Measurements from ENCODE around the gene SFT2D3. TPM values are rescaled to one million over a fixed set of nuclear protein-coding genes. Genes with fewer than 3 reads are reported as not detected.
A peak's percentile ranks its signal among the peaks of the same experiment; 100 is the strongest.

The SFT2D3 gene
- total RNA-seq, 2 experiments from 2014 or later = 5.2 to 5.8 TPM

GRCh38 chr2:127681288-127681804 lies 20.0 kb upstream of the SFT2D3 start:
- no peak overlapping the region for H3K4me3 Mint-ChIP-seq
- CTCF ChIA-PET = no interaction called here

GRCh38 chr2:127681976-127682857 lies 19.1 kb upstream of the SFT2D3 start:
- H3K27ac Mint-ChIP-seq = no peak overlapping the region
- POLR2A ChIA-PET = interaction anchor here (1.6 kb wide), 1 partner anchor 20 kb away, joined by 5 read pairs; no protein-coding TSS in a partner anchor
- H3K27me3 Mint-ChIP-seq = peaks cover 40% of the 10 kb centered on the region
- no peaks in the 10 kb centered on the region for H3K36me3 Mint-ChIP-seq (ENCODE audit: low read depth)
- no peaks in the 10 kb centered on the region for H3K4me1 Mint-ChIP-seq
- no peak for DNase-seq
- CTCF ChIA-PET = interaction anchor here (1.8 kb wide), 1 partner anchor 91 kb away, joined by 3 read pairs; no protein-coding TSS in a partner anchor
- no peak overlapping the region for H3K4me3 Mint-ChIP-seq
- no peaks in the 10 kb centered on the region for H3K9me3 Mint-ChIP-seq

More at GRCh38 chr2:127681288-127681804, 20.0 kb upstream of the SFT2D3 start:
- Mint-ChIP-seq H3K4me1 (no peaks in the 10 kb centered on the region), H3K9me3 (no peaks in the 10 kb centered on the region), H3K27ac (no peak overlapping the region), H3K36me3 (ENCODE audit: low read depth) (no peaks in the 10 kb centered on the region), H3K27me3 (peaks cover 42% of the 10 kb centered on the region)
- no peak for DNase-seq
- POLR2A ChIA-PET = no interaction called here

GRCh38 chr2:127683056-127683455 lies 18.2 kb upstream of the SFT2D3 start:
- Mint-ChIP-seq H3K4me1 (no peaks in the 10 kb centered on the region), H3K36me3 (ENCODE audit: low read depth) (no peaks in the 10 kb centered on the region), H3K4me3 (no peak overlapping the region), H3K9me3 (no peaks in the 10 kb centered on the region), H3K27ac (no peak overlapping the region), H3K27me3 (peaks cover 31% of the 10 kb centered on the region)
- ChIA-PET CTCF (interaction anchor here (1.8 kb wide), 1 partner anchor 92 kb away, joined by 3 read pairs; no protein-coding TSS in a partner anchor), POLR2A (interaction anchor here (0.9 to 1.6 kb wide), 2 partner anchors 19 to 21 kb away, joined by 3 to 5 read pairs; no protein-coding TSS in a partner anchor)
- DNase-seq = no peak

GRCh38 chr2:127683757-127684156 lies 17.5 kb upstream of the SFT2D3 start:
- H3K9me3 Mint-ChIP-seq = peaks cover 4% of the 10 kb centered on the region
- H3K4me3 Mint-ChIP-seq = no peak overlapping the region
- no peaks in the 10 kb centered on the region for H3K4me1 Mint-ChIP-seq
- CTCF ChIA-PET = interaction anchor here (1.8 kb wide), 1 partner anchor 93 kb away, joined by 3 read pairs; no protein-coding TSS in a partner anchor
- H3K36me3 Mint-ChIP-seq (ENCODE audit: low read depth) = peaks cover 2% of the 10 kb centered on the region
- H3K27me3 Mint-ChIP-seq = peaks cover 24% of the 10 kb centered on the region
- DNase-seq = no peak
- H3K27ac Mint-ChIP-seq = no peak overlapping the region
- POLR2A ChIA-PET = interaction anchor here (0.9 to 1.6 kb wide), 2 partner anchors 18 to 20 kb away, joined by 3 to 5 read pairs; no protein-coding TSS in a partner anchor

- ChIA-PET POLR2A (no interaction called here), CTCF (no interaction called here)
- DNase-seq = no peak
- H3K4me3 Mint-ChIP-seq = no peak overlapping the region
- H3K36me3 Mint-ChIP-seq (ENCODE audit: low read depth) = peaks cover 3% of the 10 kb centered on the region
- no peak overlapping the region for H3K27ac Mint-ChIP-seq
- H3K27me3 Mint-ChIP-seq = peaks cover 22% of the 10 kb centered on the region
- H3K4me1 Mint-ChIP-seq = no peaks in the 10 kb centered on the region
- peaks cover 8% of the 10 kb centered on the region for H3K9me3 Mint-ChIP-seq
Measured at GRCh38 chr2:127685410-127686080, 15.8 kb upstream of the SFT2D3 start.

- POLR2A ChIA-PET = no interaction called here
- CTCF ChIA-PET = no interaction called here
- no peak for DNase-seq
- no peaks in the 10 kb centered on the region for H3K4me1 Mint-ChIP-seq
- H3K27me3 Mint-ChIP-seq = peaks cover 15% of the 10 kb centered on the region
- peaks cover 11% of the 10 kb centered on the region for H3K36me3 Mint-ChIP-seq (ENCODE audit: low read depth)
- no peak overlapping the region for H3K4me3 Mint-ChIP-seq
- H3K27ac Mint-ChIP-seq = no peak overlapping the region
- H3K9me3 Mint-ChIP-seq = peaks cover 16% of the 10 kb centered on the region
Measured at GRCh38 chr2:127688405-127688804, 12.9 kb upstream of the SFT2D3 start.

GRCh38 chr2:127690696-127691095 lies 10.6 kb upstream of the SFT2D3 start:
- ChIA-PET POLR2A (interaction anchor here (1.4 kb wide), 1 partner anchor 12 kb away, joined by 4 read pairs; no protein-coding TSS in a partner anchor), CTCF (no interaction called here)
- Mint-ChIP-seq H3K36me3 (ENCODE audit: low read depth) (peaks cover 11% of the 10 kb centered on the region), H3K9me3 (peaks cover 16% of the 10 kb centered on the region), H3K4me3 (no peak overlapping the region), H3K27ac (no peak overlapping the region), H3K27me3 (peaks cover 13% of the 10 kb centered on the region), H3K4me1 (no peaks in the 10 kb centered on the region)
- no peak for DNase-seq

GRCh38 chr2:127694986-127695385 lies 6.3 kb upstream of the SFT2D3 start:
- no peak overlapping the region for H3K4me3 Mint-ChIP-seq
- POLR2A ChIA-PET = no interaction called here
- no peak overlapping the region for H3K27ac Mint-ChIP-seq
- H3K4me1 Mint-ChIP-seq = no peaks in the 10 kb centered on the region
- H3K36me3 Mint-ChIP-seq (ENCODE audit: low read depth) = peaks cover 8% of the 10 kb centered on the region
- peaks cover 10% of the 10 kb centered on the region for H3K9me3 Mint-ChIP-seq
- CTCF ChIA-PET = no interaction called here
- no peak for DNase-seq
- no peaks in the 10 kb centered on the region for H3K27me3 Mint-ChIP-seq

- CTCF ChIA-PET = no interaction called here
Measured at GRCh38 chr2:127695491-127696472, 5.5 kb upstream of the SFT2D3 start.

GRCh38 chr2:127697482-127698180 lies 3.7 kb upstream of the SFT2D3 start:
- Mint-ChIP-seq H3K27me3 (no peaks in the 10 kb centered on the region), H3K27ac (no peak overlapping the region), H3K4me1 (peaks cover 18% of the 10 kb centered on the region), H3K36me3 (ENCODE audit: low read depth) (peaks cover 6% of the 10 kb centered on the region), H3K9me3 (no peaks in the 10 kb centered on the region), H3K4me3 (no peak overlapping the region)
- DNase-seq = no peak
- ChIA-PET POLR2A (no interaction called here), CTCF (interaction anchor here (0.5 to 0.7 kb wide), 2 partner anchors 18 to 106 kb away, joined by 3 read pairs; no protein-coding TSS in a partner anchor)

More at GRCh38 chr2:127695491-127696472, 5.5 kb upstream of the SFT2D3 start:
- DNase-seq = peak; percentile 53
- peaks cover 8% of the 10 kb centered on the region for H3K9me3 Mint-ChIP-seq
- no peak overlapping the region for H3K4me3 Mint-ChIP-seq
- no peaks in the 10 kb centered on the region for H3K27me3 Mint-ChIP-seq
- peaks cover 8% of the 10 kb centered on the region for H3K36me3 Mint-ChIP-seq (ENCODE audit: low read depth)
- no peak overlapping the region for H3K27ac Mint-ChIP-seq
- POLR2A ChIA-PET = no interaction called here
- peaks cover 8% of the 10 kb centered on the region for H3K4me1 Mint-ChIP-seq

- H3K27ac Mint-ChIP-seq = no peak overlapping the region
- H3K4me1 Mint-ChIP-seq = peaks cover 25% of the 10 kb centered on the region
- ChIA-PET POLR2A (no interaction called here), CTCF (interaction anchor here (1.0 kb wide), 1 partner anchor 49 kb away, joined by 3 read pairs; no protein-coding TSS in a partner anchor)
- H3K36me3 Mint-ChIP-seq (ENCODE audit: low read depth) = peaks cover 12% of the 10 kb centered on the region
- DNase-seq = no peak
- no peaks in the 10 kb centered on the region for H3K9me3 Mint-ChIP-seq
- H3K27me3 Mint-ChIP-seq = no peaks in the 10 kb centered on the region
- H3K4me3 Mint-ChIP-seq = no peak overlapping the region
Measured at GRCh38 chr2:127698553-127699355, 2.5 kb upstream of the SFT2D3 start.

Data from activated CD4-positive, alpha-beta memory T cell treated with anti-CD3 and anti-CD28 coated beads, Interleukin-2, amount 10 ng/mL, durations not matched to agents 7 days and 5 days (primary cell).